Measurements from ENCODE around the gene UBTD2.

UBTD2 gene

DNA sequence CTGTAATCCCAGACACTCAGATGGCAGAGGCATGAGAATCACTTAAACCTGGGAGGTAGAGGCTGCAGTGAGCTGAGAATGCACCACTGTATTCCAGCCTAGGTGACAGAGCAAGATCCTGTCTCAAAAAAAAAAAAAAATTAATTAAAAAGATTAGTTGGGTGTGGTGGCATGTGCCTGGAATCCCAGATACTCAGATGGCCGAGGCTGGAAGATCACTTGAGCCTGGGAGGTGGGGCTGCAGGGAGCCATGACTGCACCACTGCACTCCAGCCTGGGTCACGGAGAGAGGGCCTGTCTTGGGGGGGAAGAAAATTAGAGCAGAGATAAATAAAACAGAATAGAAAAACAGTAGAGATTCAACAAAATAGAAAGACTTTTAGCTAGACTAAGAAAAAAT is 34.9 kb downstream of the UBTD2 start:
- Histone ChIP-seq H3K36me3 (ENCODE audit: insufficient read depth, low read length) (peaks cover 16% of the 10 kb centered on the region), H3K9me3 (ENCODE audit: low read depth, low read length) (no peaks in the 10 kb centered on the region), H3K4me3 (no peak overlapping the region), H3K9ac (ENCODE audit: insufficient read length) (no peak overlapping the region), H3K27ac (no peak overlapping the region)
- DNase-seq (ENCODE audit: low read depth, low spot score), result no peak
- TF ChIP-seq FOXP2 (optimal IDR thresholded peaks at IDR 0.05; ENCODE audit: control extremely low read depth, extremely low read length, insufficient read depth) (no peak), EZH2 (IDR thresholded peaks at IDR 0.05) (no peak), POLR2AphosphoS5 (IDR thresholded peaks at IDR 0.05; ENCODE audit: borderline replicate concordance, low read depth, low read length) (no peak)

DNA sequence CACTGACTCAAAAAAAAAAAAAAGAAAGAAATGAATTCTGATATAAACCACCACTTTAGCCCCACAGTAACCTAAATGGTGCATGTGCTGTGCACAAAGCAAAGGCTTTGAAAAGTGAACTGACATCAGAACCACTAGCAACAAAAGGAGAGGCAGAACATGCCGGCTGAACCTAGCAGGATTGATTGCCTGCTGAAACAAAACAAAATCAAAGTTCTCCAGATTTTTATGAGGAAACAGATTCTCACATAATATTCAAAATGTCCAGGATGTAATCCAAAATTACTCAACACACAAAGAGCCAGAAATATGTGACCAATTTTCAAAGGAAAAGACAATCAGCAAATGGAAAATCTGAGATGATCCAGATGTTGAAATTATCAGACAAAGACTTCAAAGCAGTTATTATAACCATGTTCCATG is 37.9 kb downstream of the UBTD2 start:
- peaks cover 4% of the 10 kb centered on the region; the same call in 1 of the 2 replicates for H3K36me3 ChIP-seq (ENCODE audit: insufficient read depth, low read length)
- peak overlapping the region; percentile 66; the same call in 1 of the 2 replicates for H3K27ac ChIP-seq
- no peaks in the 10 kb centered on the region for H3K9me3 ChIP-seq (ENCODE audit: low read depth, low read length)
- no peak overlapping the region for H3K9ac ChIP-seq (ENCODE audit: insufficient read length)
- TF ChIP-seq FOXP2 (optimal IDR thresholded peaks at IDR 0.05; ENCODE audit: control extremely low read depth, extremely low read length, insufficient read depth), result no peak
- no peak for TF ChIP-seq POLR2AphosphoS5 (IDR thresholded peaks at IDR 0.05; ENCODE audit: borderline replicate concordance, low read depth, low read length)
- no peak for DNase-seq (ENCODE audit: low read depth, low spot score)
- no peak overlapping the region for H3K4me3 ChIP-seq

DNA sequence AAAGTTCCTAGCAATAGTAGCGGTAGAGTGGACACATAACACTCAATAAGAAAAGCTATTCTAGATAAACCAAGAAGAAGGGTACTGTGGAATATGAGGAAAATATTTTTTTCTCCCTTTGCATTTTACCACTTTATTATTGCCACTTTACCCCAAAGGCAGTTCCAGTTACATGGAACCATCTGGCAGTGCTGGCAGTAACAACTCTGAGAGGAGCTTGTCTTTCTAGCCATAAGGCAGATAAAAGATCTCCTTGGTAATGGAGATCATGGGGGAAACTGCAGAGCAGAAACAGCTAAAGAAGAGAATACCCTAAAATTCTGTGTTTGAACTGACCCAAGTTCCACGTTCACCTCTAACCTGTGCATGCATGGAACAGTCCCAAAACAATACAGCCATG is 38.5 kb downstream of the UBTD2 start:
- no peak overlapping the region for H3K4me3 ChIP-seq
- H3K9ac ChIP-seq (ENCODE audit: insufficient read length), result no peak overlapping the region
- TF ChIP-seq EZH2 (IDR thresholded peaks at IDR 0.05) (no peak), FOXP2 (optimal IDR thresholded peaks at IDR 0.05; ENCODE audit: control extremely low read depth, extremely low read length, insufficient read depth) (no peak), POLR2AphosphoS5 (IDR thresholded peaks at IDR 0.05; ENCODE audit: borderline replicate concordance, low read depth, low read length) (no peak)
- no peaks in the 10 kb centered on the region for H3K9me3 ChIP-seq (ENCODE audit: low read depth, low read length)
- no peak for DNase-seq (ENCODE audit: low read depth, low spot score)
- no peaks in the 10 kb centered on the region for H3K36me3 ChIP-seq (ENCODE audit: insufficient read depth, low read length)
- 0 out of 2 replicates have a peak overlapping the region, but pooled peaks have one; percentile 66 for H3K27ac ChIP-seq

DNA sequence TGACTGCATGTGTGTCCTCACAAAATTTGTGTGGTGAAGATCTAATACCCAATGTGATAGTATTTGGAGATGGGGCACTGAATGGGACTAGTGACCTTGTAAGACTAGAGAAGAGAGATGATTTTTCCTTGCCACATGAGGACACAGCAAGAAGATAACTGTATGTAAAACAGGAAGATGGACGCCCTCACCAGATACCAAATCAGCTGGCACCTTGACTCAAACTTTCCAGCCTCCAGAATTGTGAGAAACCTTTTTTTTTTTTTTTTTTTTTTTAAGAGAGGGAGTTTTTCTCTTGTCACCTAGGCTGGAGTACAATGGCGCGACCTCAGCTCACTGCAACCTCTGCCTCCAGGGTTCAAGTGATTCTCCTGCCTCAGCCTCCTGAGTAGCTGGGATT is 40.3 kb downstream of the UBTD2 start:
- H3K27ac ChIP-seq, result no peak overlapping the region
- H3K9ac ChIP-seq (ENCODE audit: insufficient read length), result no peak overlapping the region
- no peaks in the 10 kb centered on the region for H3K36me3 ChIP-seq (ENCODE audit: insufficient read depth, low read length)
- TF ChIP-seq EZH2 (IDR thresholded peaks at IDR 0.05), result no peak
- no peaks in the 10 kb centered on the region for H3K9me3 ChIP-seq (ENCODE audit: low read depth, low read length)
- H3K4me3 ChIP-seq, result no peak overlapping the region
- DNase-seq (ENCODE audit: low read depth, low spot score), result no peak

DNA sequence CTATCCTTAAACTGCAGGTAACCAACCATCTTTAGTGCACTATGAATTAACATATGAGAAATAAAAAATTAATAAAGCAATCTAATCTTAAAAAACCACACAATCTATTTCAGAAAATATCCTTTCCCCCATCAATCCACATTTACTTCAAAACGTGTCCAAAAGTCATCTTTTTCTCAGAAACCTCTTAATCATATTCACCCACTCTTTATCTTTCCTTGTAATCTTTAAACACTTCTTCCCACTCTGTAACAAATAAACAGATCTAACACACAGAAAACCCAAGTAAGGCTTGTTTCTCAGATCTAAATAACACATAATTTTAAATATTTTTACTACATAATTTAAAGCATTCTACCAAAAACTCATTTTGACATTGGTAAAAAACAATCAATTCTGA is 45.2 kb downstream of the UBTD2 start:
- Histone ChIP-seq H3K9ac (ENCODE audit: insufficient read length) (no peak overlapping the region), H3K9me3 (ENCODE audit: low read depth, low read length) (no peaks in the 10 kb centered on the region), H3K4me3 (no peak overlapping the region), H3K27ac (0 out of 2 replicates have a peak overlapping the region, but pooled peaks have one; percentile 1), H3K36me3 (ENCODE audit: insufficient read depth, low read length) (peaks cover 7% of the 10 kb centered on the region)
- no peak for DNase-seq (ENCODE audit: low read depth, low spot score)
- TF ChIP-seq FOXP2 (optimal IDR thresholded peaks at IDR 0.05; ENCODE audit: control extremely low read depth, extremely low read length, insufficient read depth) (no peak), EZH2 (IDR thresholded peaks at IDR 0.05) (no peak), POLR2AphosphoS5 (IDR thresholded peaks at IDR 0.05; ENCODE audit: borderline replicate concordance, low read depth, low read length) (no peak)

DNA sequence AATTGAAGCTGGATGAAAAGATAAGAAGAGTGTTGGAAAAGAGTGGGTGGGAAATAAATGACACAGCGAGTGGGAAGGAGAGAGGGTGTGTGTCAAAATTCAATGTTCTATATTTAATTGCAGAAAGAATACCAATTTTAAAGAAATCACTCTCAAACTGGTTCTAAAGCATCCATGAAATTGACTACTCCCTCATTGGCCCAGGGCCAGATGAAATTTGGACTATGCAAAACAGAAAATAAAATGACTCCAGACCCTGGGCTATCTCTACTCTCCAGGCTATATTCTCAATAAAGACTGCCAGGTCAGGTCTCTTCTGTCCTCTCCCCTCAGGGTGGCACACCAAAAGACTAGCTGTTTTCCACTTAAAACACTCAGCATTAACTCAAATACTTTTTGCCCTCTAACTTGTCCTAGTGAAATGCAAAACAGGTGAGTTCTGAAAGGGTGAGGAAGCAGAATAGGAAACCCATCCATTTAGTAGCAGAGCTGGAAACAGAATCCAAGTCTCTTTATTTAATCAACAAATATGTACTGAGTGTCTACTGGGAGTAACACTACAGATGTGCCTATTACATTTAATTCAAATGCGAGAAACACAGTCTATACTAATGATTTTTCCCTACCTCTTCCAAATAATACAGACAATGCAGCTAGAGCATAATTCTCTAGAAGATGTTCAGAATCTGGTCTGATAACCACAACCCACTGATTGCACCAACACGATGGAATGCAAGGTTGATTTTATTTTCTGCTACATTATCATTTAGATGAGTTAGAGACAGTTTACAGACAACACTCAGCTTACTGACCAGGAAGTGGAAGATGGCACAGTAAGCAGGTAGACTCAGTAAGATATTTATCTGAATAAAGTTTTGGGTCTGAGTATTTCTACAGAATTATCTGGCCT is 47.5 kb downstream of the UBTD2 start:
- Histone ChIP-seq H3K9ac (ENCODE audit: insufficient read length) (no peak overlapping the region), H3K4me3 (no peak overlapping the region), H3K27ac (no peak overlapping the region), H3K9me3 (ENCODE audit: low read depth, low read length) (no peaks in the 10 kb centered on the region), H3K36me3 (ENCODE audit: insufficient read depth, low read length) (peaks cover 25% of the 10 kb centered on the region)
- TF ChIP-seq POLR2AphosphoS5 (IDR thresholded peaks at IDR 0.05; ENCODE audit: borderline replicate concordance, low read depth, low read length) (no peak), FOXP2 (optimal IDR thresholded peaks at IDR 0.05; ENCODE audit: control extremely low read depth, extremely low read length, insufficient read depth) (no peak), EZH2 (IDR thresholded peaks at IDR 0.05) (no peak)
- no peak for DNase-seq (ENCODE audit: low read depth, low spot score)

DNA sequence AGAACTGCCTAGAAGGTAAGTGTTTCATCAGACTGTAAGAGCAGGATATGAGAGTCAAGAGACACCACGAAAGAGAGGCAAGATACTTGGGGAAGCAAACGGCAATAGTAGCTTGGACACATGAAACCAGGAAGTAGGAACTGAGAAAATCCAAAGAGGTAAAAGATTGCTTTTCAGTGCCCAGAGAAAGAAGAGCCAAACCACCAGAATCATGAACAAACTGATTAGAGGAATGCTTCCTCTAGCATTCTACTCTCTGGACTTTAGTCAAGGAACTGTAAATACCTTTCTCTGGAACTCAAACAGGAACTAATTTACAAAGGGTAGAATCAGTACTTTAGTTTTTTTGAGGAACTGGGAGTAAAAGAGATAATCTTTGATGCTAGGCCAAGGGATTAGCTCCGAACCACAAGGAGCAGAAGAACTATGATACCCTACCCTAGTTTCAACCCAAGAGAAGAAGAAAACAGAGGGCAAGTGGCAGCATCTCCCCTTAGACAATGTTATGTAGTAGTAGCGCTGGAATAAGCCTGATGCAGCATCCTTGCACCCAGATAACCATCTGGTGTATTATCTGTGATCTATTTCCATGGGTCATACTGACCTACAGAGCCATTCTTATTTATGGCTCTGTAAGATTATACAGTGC is 48.3 kb downstream of the UBTD2 start:
- Histone ChIP-seq H3K36me3 (ENCODE audit: insufficient read depth, low read length) (peaks cover 30% of the 10 kb centered on the region), H3K4me3 (no peak overlapping the region), H3K9ac (ENCODE audit: insufficient read length) (no peak overlapping the region), H3K9me3 (ENCODE audit: low read depth, low read length) (no peaks in the 10 kb centered on the region), H3K27ac (0 out of 2 replicates have a peak overlapping the region, but pooled peaks have one; percentile 14)
- no peak for TF ChIP-seq FOXP2 (optimal IDR thresholded peaks at IDR 0.05; ENCODE audit: control extremely low read depth, extremely low read length, insufficient read depth)
- TF ChIP-seq POLR2AphosphoS5 (IDR thresholded peaks at IDR 0.05; ENCODE audit: borderline replicate concordance, low read depth, low read length), result no peak
- TF ChIP-seq EZH2 (IDR thresholded peaks at IDR 0.05), result no peak
- no peak for DNase-seq (ENCODE audit: low read depth, low spot score)

DNA sequence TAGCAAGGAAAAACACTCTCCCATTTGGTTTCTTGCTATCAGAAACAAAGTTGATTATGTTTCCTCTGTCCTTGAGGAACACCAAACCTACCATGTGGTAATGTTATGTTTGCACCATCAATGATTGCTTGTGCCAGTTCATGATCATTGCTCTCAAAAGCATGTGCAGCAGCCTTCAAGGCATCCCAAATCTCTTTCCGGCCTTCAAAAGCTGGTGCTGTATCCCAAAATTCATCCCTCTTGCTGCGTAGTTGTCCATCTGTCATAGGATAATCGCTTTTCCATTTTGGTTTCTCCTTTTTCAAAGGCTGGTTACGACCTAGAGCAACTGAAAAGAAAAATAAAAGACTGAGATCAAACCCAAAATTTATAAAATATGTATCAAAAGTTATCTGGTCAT is 49.5 kb downstream of the UBTD2 start:
- no peak for TF ChIP-seq EZH2 (IDR thresholded peaks at IDR 0.05)
- no peak for TF ChIP-seq POLR2AphosphoS5 (IDR thresholded peaks at IDR 0.05; ENCODE audit: borderline replicate concordance, low read depth, low read length)
- no peak for TF ChIP-seq FOXP2 (optimal IDR thresholded peaks at IDR 0.05; ENCODE audit: control extremely low read depth, extremely low read length, insufficient read depth)
- H3K9ac ChIP-seq (ENCODE audit: insufficient read length), result no peak overlapping the region

More for the DNA sequence above, 49.5 kb downstream of the UBTD2 start:
- Histone ChIP-seq H3K9me3 (ENCODE audit: low read depth, low read length) (no peaks in the 10 kb centered on the region), H3K36me3 (ENCODE audit: insufficient read depth, low read length) (peaks cover 38% of the 10 kb centered on the region), H3K27ac (no peak overlapping the region), H3K4me3 (no peak overlapping the region)
- DNase-seq (ENCODE audit: low read depth, low spot score), result no peak
